HUES48 (cell line): Measurements from ENCODE around the gene EEIG2.
"Not testable (repeated sequence)": the region's sequence is repeated elsewhere in the genome, so short reads cannot be mapped to it uniquely, and the experiment has no call there.

Source experiments
- H3K27ac ChIP-seq: one replicate; pipeline ENCODE4 v1.7.0; 2013; ENCODE audit warnings: low read depth, low read length, inconsistent platforms
- H3K27me3 ChIP-seq: 2 replicates; pipeline ENCODE4 v1.6.1; 2013; ENCODE audit warnings: mild to moderate bottlenecking, low read length; ENCODE audit not compliant: control insufficient read depth, insufficient read depth
- H3K36me3 ChIP-seq: 2 replicates; pipeline ENCODE4 v1.6.1; 2013; ENCODE audit warnings: low read length; ENCODE audit not compliant: control insufficient read depth, insufficient read depth
- H3K4me1 ChIP-seq: 2 replicates; pipeline ENCODE4 v1.6.1; 2013; ENCODE audit warnings: mild to moderate bottlenecking, low read length; ENCODE audit not compliant: control insufficient read depth, insufficient read depth
- H3K4me3 ChIP-seq: 2 replicates; pipeline ENCODE4 v1.5.1; 2013; ENCODE audit warnings: mild to moderate bottlenecking, low read depth, low read length
- H3K9ac ChIP-seq: 2 replicates; pipeline ENCODE4 v1.6.1; 2013; ENCODE audit warnings: mild to moderate bottlenecking, low read depth, low read length, moderate library complexity
- H3K9me3 ChIP-seq: 2 replicates; pipeline ENCODE4 v1.6.1; 2013; ENCODE audit warnings: low read length; ENCODE audit not compliant: control insufficient read depth, insufficient read depth

Gene EEIG2

DNA sequence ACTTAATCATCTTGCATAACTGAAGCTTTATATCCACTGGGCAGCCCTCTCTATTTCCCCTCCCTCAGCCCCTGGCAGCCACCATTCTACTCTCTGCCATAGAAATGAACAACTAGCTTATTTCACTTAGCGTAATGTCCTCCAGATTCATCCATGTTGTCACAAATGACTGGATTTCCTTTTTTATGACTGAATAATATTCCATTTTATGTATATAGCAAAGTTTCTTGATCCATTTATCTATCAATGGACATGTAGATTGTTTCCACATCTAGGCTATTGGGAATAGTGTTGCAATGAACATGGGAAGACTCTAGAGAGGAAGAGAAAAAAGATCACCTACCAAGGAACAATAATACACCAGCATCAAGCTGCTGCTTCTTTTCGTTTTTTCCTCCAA is 32.1 kb upstream of the EEIG2 start:
- Histone ChIP-seq H3K4me1 (no peaks in the 10 kb centered on the region), H3K36me3 (no peaks in the 10 kb centered on the region), H3K9me3 (0 out of 2 replicates have a peak, but pooled peaks cover 8% of the 10 kb centered on the region), H3K27me3 (no peaks in the 10 kb centered on the region), H3K4me3 (no peak overlapping the region), H3K9ac (no peak overlapping the region), H3K27ac (no peak overlapping the region)

DNA sequence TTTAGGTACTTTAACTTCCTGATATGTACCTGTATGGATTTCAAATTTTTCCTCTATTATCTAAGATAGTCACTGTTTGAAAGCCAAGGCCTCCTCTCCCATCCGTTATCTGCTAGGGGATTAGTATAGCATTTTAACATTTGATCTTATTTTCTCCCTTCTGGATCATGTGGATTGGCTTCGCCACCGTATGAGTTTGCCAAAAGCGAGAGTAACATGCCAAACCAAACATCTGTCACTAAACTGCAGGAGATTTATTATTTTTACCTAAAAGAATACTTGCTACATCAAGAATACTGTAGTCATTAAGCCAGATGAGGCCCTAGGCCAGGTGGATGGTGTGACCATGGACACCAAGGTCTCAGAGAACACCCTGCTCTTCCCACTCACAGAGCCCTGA is 28.5 kb upstream of the EEIG2 start:
- H3K36me3 ChIP-seq, result no peaks in the 10 kb centered on the region
- H3K27ac ChIP-seq, result no peak overlapping the region

DNA sequence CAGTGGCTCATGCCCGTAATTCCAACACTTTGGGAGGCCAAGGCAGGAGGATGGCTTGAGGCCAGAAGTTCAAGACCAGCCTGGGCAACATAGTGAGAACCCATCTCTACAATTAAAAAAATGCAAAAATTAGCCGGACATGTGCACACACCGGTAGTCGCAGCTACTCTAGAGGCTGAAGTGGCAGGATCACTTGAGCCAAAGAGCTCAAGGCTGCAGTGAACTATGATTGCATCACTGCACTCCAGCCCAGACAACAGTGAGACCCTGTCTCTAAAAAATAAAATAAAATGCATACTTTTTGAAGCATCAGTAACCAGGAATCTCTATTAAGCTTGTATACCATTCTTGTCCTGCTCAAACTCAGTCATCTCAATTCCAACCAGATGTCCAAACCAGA is 27.2 kb upstream of the EEIG2 start:
- Histone ChIP-seq H3K27ac (no peak overlapping the region), H3K4me1 (no peaks in the 10 kb centered on the region), H3K9me3 (no peaks in the 10 kb centered on the region), H3K27me3 (no peaks in the 10 kb centered on the region), H3K36me3 (no peaks in the 10 kb centered on the region), H3K9ac (no peak overlapping the region), H3K4me3 (no peak overlapping the region)

More for the DNA sequence above, 28.5 kb upstream of the EEIG2 start:
- Histone ChIP-seq H3K9ac (no peak overlapping the region), H3K4me3 (no peak overlapping the region), H3K27me3 (no peaks in the 10 kb centered on the region), H3K4me1 (no peaks in the 10 kb centered on the region), H3K9me3 (no peaks in the 10 kb centered on the region)

DNA sequence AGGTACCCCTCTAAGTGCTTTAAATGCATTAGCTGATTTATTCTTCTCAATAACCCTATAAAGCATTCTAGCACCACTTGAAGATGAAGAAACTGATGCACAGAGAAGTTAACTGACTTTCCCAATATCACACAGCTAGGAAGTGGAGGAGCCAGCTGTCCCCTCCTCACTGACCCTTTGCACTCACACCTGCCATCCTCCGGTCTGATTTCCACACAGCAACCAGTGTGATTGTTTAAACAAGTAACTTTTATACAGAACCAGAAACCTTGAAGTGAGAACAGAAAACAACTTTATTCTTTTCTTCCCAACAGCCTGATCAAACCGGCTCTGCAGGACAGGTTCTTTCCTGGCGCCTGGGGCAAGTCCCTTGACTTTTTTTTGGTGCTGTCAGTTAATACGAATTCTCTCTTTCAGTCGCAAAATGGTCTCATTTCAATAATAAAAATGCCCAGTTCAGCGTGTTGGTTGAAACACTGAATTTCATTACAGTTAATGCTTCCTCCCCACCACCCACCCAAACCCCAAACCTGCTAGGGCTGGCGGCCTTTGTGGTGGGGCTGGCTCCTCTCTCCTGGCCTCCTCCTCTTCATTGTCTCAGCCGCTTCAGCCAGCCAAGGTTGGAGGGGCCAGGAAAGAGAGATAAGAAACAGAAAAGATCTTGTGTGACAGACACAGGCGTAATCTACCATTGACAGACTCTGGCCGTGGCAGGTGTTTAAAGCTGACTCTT is 26.4 kb upstream of the EEIG2 start:
- H3K4me1 ChIP-seq, result no peaks in the 10 kb centered on the region
- no peaks in the 10 kb centered on the region for H3K9me3 ChIP-seq
- H3K27me3 ChIP-seq, result no peaks in the 10 kb centered on the region
- H3K4me3 ChIP-seq, result no peak overlapping the region
- no peaks in the 10 kb centered on the region for H3K36me3 ChIP-seq
- H3K9ac ChIP-seq, result no peak overlapping the region
- H3K27ac ChIP-seq, result peak overlapping the region; percentile 22

DNA sequence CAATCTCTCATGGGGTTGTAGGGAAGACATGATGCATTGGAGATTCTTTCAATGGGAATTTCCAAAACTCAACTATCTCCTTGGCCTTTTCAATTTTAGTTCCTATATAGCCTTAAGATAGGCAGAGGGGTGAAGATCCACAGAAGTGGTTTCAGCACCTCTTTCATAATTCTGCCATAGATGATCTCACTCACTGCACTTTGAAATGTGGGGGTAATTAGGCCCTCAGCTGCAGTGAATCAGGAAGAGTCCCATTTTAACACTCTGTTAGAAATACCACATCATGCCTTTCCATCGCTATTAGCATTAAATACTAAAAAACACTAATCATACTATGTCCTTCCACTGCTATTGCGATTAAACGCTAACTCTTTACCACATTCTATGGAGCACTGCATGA is 25.1 kb upstream of the EEIG2 start:
- Histone ChIP-seq H3K9ac (no peak overlapping the region), H3K4me3 (no peak overlapping the region), H3K27ac (no peak overlapping the region), H3K4me1 (no peaks in the 10 kb centered on the region), H3K36me3 (no peaks in the 10 kb centered on the region), H3K9me3 (no peaks in the 10 kb centered on the region), H3K27me3 (no peaks in the 10 kb centered on the region)

DNA sequence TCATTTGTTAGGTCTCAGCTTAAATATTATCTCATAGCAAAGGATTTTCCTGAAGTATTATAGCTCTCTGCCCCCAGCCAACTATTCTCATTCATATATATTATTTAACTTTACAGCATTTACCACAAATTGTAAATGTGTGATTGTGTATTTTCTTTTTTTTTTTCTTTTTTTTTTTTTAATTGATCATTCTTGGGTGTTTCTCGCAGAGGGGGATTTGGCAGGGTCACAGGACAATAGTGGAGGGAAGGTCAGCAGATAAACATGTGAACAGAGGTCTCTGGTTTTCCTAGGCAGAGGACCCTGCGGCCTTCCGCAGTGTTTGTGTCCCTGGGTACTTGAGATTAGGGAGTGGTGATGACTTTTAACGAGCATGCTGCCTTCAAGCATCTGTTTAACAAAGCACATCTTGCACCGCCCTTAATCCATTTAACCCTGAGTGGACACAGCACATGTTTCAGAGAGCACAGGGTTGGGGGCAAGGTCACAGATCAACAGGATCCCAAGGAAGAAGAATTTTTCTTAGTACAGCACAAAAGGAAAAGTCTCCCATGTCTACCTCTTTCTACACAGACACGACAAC is 24.5 kb upstream of the EEIG2 start:
- not testable (repeated sequence) for H3K27ac ChIP-seq, H3K9ac ChIP-seq, H3K4me3 ChIP-seq, H3K9me3 ChIP-seq, H3K27me3 ChIP-seq, H3K4me1 ChIP-seq, H3K36me3 ChIP-seq

DNA sequence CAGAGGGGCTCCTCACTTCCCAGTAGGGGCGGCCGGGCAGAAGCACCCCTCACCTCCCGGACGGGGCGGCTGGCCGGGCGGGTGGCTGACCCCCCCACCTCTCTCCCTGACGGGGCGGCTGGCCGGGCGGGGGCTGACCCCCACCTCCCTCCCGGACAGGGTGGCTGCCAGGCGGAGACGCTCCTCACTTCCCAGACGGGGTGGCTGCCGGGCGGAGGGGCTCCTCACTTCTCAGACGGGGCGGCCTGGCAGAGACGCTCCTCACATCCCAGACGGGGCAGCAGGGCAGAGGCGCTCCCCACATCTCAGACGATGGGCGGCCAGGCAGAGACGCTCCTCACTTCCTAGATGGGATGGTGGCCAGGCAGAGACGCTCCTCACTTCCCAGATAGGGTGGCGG is 23.9 kb upstream of the EEIG2 start:
- H3K9me3 ChIP-seq, H3K36me3 ChIP-seq, H3K4me3 ChIP-seq, H3K27me3 ChIP-seq, H3K9ac ChIP-seq, H3K27ac ChIP-seq, H3K4me1 ChIP-seq: not testable (repeated sequence)

DNA sequence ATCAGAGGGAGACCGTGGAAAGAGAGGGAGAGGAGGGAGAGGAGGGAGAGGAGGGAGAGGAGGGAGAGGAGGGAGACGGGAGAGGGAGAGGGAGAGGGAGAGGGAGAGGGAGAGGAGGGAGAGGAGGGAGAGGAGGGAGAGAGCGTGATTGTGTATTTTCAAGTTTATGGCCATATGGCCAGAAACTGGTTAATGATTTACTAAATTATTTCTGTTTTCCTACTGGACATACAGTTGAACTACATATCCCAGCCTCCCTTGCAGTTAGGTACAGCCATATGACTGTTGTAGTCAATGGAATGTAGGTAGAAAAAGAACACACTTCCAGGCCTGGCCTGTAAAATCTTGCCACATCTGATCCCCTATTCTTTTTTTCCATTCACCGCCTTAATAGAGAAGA is 23.1 kb upstream of the EEIG2 start:
- H3K9ac ChIP-seq, H3K27ac ChIP-seq, H3K36me3 ChIP-seq, H3K9me3 ChIP-seq, H3K4me3 ChIP-seq, H3K27me3 ChIP-seq: not testable (repeated sequence)
- peaks cover 11% of the 10 kb centered on the region for H3K4me1 ChIP-seq

DNA sequence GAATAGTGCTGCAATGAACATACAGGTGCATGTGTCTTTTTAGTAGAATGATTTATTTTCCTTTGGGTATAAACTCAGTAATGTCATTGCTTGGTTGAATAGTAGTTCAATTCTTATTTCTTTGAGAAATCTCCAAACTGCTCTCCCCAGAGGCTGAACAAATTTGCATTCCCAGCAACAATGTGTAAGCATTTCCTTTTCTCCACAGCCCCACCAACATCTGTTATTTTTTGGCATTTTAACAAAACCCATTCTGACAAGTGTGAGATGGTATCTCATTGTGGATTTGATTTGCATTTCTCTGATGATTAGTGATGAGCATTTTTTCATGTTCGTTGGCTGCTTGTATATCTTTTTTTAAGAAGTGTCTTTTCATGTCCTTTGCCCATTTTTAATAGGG is 21.9 kb upstream of the EEIG2 start:
- H3K4me1 ChIP-seq, result peaks cover 14% of the 10 kb centered on the region
- no peak overlapping the region for H3K9ac ChIP-seq
- no peaks in the 10 kb centered on the region for H3K27me3 ChIP-seq

DNA sequence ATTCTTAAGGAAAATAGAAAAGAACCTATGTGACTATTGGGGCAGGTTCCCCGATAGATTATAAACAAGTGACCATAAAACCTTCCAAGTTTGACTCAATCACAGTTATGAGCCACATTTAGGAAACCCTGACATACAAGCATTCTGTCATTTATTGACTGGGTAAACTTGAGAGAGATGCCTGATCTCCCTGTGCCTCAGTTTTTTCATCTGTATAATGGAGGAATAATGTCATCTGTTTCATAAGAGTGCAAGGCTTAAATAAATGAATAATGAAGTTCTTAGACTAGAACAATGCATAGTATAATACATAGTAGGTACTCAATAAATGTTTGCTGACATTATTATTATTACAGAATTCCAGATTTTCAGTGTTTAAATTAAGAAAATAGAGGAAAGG is 18.9 kb upstream of the EEIG2 start:
- H3K27ac ChIP-seq, result peak overlapping the region; percentile 28
- H3K9me3 ChIP-seq, result no peaks in the 10 kb centered on the region
- H3K4me1 ChIP-seq, result peaks cover 14% of the 10 kb centered on the region
- no peaks in the 10 kb centered on the region for H3K27me3 ChIP-seq
- H3K36me3 ChIP-seq, result no peaks in the 10 kb centered on the region
- H3K4me3 ChIP-seq, result no peak overlapping the region
- no peak overlapping the region for H3K9ac ChIP-seq

More for the DNA sequence above, 21.9 kb upstream of the EEIG2 start:
- H3K9me3 ChIP-seq, result no peaks in the 10 kb centered on the region
- no peaks in the 10 kb centered on the region for H3K36me3 ChIP-seq
- H3K4me3 ChIP-seq, result no peak overlapping the region
- H3K27ac ChIP-seq, result no peak overlapping the region

DNA sequence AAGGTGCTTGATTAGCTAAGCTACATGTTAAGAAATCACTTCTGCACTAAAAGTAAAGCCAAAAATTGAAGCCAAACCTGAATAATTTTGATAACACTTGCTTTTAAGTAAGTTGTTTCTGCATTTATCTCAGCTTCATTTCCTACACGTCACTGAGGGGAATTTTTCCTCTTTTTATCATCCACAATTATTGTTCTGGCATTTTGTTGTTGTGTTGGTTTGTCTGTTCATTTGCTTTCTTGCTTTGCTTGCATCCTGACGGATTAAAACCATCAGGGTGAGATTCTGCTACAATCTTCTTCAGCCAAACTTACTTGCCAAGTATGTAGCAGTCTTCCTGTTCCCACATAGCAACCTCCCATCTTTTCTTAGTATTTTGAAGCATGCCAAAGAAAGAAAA is 18.0 kb upstream of the EEIG2 start:
- Histone ChIP-seq H3K27me3 (no peaks in the 10 kb centered on the region), H3K36me3 (no peaks in the 10 kb centered on the region), H3K4me3 (no peak overlapping the region), H3K9me3 (no peaks in the 10 kb centered on the region), H3K27ac (no peak overlapping the region), H3K4me1 (peaks cover 14% of the 10 kb centered on the region), H3K9ac (no peak overlapping the region)
